ENCODE measurements around the gene IFNL4.
"Not testable (repeated sequence)": the region's sequence is repeated elsewhere in the genome, so short reads cannot be mapped to it uniquely, and the experiment has no call there.

Gene IFNL4

DNA sequence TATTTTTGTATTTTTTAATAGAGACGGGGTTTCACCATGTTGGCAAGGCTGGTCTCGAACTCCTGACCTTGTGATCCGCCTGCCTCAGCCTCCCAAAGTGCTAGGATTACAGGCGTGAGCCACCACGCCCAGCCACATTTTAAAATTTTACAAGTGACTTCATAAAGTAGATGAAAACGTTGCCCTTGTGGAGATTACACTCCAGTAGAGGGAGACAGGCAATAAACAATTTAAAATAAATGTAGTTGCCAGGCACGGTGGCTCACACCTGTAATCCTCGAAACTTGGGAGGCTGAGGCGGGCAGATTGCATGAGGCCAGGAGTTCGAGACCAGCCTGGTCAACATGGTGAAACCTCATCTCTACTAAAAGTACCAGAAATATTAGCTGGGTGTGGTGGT is 29.5 kb downstream of the IFNL4 start:
- not testable (repeated sequence) for DNase-seq (ENCODE audit: low spot score)

DNA sequence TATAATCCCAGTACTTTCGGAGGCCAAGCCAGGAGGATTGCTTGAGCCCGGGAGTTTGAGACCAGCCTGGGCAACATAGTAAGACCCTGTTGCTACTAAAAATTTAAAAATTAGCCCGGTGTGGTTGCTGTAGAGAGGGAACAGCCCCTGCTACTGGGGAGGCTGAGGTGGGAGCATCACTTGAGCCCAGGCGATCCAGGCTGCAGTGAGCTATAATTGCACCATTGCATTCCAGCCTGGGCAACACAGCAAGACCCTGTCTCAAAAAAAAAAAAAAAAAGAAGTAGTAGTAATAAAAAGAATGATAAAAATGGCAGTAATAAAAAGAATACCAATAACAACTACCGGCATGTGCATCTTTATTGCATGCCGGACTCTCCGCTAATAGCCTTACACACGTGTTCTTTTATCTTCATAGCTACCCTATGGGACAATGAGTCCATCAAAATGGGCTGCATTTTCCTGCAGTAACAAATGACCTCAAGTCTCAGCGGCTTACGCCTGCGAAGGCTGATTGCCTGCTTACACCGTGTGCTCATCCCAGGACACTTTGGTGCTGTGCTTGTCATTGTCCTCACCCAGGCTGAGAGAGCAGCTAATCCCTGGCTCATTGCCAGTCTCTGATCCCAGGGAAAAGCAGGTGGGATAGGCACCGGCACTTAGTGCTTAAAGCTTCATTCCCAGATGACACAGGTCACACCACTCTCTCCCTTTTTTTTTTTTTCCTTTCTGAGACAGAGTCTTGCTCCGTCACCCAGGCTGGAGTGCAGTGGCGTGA is 30.2 kb downstream of the IFNL4 start:
- DNase-seq (ENCODE audit: low spot score), result no peak

- DNase-seq (ENCODE audit: low spot score), result no peak
Measured at GRCh38 chr19:39217094-39217493, 31.6 kb downstream of the IFNL4 start.

DNA sequence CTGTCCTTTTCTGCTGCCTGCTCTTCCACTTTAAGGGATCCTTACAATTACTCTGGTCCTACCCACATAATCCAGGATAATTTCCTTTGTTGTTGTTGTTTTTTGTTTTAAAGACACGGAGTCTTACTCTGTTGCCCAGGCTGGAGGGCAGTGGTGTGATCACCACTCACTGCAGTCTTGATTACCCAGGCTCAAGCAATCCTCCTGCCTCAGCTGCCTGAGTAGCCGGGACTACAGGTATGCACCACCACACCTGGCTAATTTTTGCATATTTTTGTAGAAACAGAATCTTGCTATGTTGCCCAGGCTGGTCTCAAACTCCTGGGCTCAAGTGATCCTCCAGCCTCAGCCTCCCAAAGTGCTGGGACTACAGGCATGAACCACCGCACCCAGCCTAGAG is 33.3 kb downstream of the IFNL4 start:
- not testable (repeated sequence) for DNase-seq (ENCODE audit: low spot score)

GRCh38 chr19:39212375-39212742 is 36.3 kb downstream of the IFNL4 start:
- peak; percentile 56 for DNase-seq (ENCODE audit: low spot score)

DNA sequence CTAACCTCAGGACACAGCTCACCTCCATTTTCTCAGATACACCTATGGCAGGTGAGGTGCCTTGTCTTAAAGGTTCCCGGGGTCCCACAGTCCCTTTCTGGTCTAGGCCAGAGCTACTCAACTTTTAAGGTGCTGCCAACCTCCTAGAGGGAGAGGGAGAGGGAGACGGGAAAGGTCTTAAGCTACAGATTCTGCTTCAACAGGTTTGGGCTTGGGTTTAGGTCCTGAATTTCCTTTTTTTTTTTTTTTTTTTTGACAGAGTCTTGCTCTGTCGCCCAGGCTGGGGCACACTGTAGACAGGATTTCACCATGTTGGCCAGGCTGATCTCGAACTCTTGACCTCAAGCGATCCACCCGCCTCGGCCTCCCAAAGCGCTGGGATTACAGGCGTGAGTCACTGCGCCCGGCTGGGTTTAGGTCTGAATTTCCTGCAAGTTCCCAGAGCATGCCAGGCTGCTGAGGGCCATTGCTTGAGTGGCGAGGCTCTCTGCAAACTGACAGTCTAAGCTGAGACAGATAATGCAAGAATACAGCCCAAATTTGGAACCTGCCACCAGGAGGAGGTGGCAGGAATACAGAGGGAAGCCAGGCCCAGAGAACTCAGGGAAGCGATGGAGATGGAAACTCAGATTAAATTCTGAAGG is 36.8 kb downstream of the IFNL4 start:
- no peak for DNase-seq (ENCODE audit: low spot score)

DNA sequence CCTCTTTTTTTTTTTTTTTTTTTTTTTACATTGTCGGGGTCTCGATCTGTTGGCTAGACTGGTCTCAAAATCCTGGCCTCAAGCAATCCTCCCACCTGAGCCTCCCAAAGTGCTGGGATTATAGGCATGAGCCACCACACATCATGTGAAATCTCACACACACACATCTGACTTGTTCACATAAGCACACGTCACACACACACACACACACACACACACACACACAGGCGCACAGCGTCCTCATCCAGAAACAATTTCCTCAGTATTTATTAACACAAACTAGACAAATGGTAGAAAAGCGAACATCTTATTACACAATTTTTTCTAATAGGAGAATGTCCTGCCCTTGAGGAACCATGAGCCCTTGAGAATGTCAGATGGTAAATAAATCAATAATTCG is 39.5 kb downstream of the IFNL4 start:
- no peak for DNase-seq (ENCODE audit: low spot score)

DNA sequence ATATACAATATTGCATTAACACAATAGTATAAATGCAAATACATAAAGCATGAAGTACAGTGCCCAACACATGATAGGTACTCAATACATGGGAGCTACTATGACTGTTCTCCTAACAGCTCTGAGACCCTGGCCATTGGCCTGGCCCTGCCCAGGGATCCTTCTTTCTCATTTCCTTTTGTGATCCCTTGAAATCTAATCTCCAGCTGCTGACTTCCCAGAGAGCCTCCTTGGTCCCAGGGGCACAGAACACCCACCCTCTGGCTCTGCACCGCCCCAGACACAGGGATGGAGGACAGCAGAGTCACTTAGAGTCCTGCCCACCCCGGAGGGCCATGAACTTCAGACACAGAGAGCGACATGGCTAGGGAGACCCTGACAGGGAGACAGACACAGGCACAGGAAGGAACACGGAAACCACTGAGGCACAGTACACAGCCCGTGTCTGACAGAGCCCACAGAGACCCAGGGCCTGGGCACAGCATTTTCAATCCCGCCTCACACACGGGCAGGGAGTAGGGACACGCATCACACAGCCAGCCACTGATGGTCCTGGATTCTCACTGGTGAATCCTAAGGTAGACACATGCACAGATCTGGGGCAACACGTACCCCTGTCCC is 40.4 kb downstream of the IFNL4 start:
- no peak for DNase-seq (ENCODE audit: low spot score)

- no peak for DNase-seq (ENCODE audit: low spot score)
Measured at GRCh38 chr19:39207293-39207836, 41.3 kb downstream of the IFNL4 start.

GRCh38 chr19:39206122-39206521 is 42.5 kb downstream of the IFNL4 start:
- DNase-seq (ENCODE audit: low spot score), result no peak

GRCh38 chr19:39205449-39205764 is 43.2 kb downstream of the IFNL4 start:
- no peak for DNase-seq (ENCODE audit: low spot score)

DNA sequence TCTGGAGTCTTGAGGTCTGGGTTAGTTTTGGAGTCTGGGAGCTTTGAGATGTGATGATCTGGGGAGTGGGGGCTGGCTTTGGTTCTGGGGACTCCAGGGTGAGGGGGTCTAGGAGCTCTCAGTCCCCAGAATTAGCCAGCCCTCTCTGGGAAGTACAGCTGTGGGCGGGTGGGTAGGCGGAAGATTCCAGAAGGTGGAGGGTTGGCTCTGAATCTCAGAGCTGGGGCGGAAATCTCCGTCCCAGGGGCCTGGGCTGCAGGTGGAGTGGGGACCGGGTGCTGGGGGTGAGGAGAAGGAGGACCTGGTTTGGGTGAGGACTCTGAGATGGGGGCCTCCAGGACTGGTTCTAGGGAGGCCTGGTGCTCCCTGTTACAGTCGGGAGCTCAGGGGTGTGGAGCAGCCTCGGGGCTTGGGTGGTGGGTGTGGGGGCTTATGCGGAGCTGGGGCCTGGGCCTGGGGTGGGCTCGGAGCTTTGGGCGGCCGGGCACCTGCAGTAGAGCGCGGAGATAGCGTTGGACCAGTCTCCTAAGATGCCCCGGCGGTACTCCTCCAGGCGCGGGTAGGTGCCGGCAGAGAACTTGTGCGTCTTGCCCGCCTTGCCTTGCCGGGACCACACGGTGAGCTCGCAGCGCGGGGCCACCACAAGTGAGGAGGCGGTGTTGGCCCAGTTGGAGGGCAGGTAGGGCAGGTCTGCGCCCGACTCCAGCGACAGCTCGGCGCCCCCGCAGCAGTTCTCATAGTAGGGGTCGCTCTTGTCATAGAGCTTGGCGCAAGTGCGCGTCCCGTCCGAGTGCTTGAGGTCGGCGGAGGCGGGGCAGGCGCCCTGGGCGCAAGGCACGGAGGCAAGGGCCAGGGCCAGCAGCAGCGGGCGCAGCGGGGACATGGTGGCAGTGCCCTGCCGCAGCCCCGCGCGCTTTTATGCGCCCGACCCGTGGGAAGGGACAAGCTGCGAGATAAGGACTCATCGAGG is 45.0 kb downstream of the IFNL4 start, which contains the start of gene SYCN:
TSS of gene SYCN (minus strand) at position 892 of the 970 bp plus-strand sequence. CDS start at position 883, 9 bp downstream.
- no peak for DNase-seq (ENCODE audit: low spot score)

DNA sequence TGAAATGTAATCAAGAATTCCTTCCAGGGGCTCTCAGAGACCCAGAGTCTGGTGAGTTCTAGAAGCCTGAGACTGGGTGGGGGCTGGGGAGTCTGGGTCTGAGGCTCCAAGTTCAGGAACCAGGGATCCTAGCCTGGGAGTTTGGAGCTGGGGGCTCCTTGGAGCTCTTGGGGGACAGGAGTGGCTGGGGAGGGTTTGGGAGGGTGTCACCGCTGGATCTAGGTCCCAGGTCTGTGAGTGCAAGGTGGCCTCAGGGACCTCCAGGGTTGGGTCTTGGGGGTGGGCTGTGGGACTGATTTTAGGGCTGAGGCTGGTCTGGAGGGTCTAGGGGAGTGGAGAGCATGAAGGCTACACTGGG is 45.7 kb downstream of the IFNL4 start:
- no peak for DNase-seq (ENCODE audit: low spot score)

DNA sequence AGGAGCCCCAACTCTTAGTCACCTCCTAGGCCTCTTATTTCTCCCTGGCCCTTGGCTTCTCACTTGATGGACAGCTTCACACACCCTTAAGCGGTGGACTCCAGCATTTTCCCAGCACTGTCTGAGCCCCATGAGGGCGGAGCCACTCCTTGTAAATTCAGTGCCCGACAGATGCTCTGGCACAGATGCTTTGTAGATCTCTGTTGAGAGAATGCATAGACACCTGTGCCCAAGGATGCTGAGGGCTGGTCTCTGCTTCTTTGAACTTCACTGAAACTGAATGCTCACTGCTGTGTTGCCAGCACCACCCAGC is 47.9 kb downstream of the IFNL4 start:
- no peak for DNase-seq (ENCODE audit: low spot score)

DNA sequence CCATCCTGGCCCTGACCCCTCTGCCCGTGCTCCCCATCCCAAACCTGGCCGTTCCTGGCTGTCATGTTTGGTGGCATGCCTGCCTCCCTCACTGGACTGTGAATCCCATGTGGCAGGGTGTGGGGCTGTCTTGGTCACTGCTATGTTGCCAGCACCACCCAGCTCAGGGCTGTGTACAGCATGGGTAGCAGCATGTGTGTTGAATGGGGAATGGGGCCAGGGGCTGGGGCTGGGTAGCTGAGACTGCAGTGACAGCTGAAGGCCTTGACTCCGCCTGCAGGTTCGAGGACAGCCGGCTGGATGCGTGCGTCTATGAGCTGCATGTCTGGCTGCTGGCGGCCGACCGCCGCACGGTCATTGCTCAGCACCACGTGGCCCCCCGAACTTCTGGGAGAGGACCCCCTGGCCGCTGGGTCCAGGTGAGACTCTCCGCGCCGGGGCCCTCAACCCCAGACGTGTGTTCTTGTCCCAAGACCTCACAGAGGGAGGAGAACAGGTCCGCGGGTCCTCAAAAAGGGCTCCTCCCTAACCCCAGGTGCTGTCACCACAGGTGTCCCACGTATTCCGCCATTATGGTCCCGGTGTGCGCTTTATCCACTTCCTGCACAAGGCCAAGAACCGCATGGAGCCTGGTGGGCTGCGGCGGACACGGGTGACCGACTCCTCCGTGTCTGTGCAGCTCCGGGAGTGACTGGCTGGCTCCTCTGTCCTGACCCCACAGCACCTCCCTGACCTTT is 48.4 kb downstream of the IFNL4 start:
- no peak for DNase-seq (ENCODE audit: low spot score)

GRCh38 chr19:39199025-39199424 is 49.6 kb downstream of the IFNL4 start:
- DNase-seq (ENCODE audit: low spot score), result no peak

DNA sequence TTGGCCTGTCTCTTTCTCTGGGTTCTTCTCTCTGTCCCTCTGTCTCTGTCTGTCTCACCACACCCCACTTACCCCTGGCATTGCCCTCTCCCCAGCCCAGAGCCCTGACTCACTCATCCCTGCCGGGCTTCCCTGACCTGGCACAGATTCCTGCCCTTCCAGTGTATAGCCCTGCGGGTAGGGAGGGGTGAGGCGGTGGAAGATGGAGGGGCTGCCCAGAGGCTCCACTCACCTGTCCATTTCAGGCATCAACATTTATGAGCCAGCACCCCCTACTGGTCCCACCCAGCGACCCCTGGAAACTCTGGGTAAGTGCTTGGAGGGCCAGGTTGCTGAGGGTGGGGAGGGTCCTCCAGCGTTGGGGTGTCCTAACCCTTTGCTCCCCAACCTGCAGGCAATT is 50.8 kb downstream of the IFNL4 start:
- DNase-seq (ENCODE audit: low spot score), result no peak

DNA sequence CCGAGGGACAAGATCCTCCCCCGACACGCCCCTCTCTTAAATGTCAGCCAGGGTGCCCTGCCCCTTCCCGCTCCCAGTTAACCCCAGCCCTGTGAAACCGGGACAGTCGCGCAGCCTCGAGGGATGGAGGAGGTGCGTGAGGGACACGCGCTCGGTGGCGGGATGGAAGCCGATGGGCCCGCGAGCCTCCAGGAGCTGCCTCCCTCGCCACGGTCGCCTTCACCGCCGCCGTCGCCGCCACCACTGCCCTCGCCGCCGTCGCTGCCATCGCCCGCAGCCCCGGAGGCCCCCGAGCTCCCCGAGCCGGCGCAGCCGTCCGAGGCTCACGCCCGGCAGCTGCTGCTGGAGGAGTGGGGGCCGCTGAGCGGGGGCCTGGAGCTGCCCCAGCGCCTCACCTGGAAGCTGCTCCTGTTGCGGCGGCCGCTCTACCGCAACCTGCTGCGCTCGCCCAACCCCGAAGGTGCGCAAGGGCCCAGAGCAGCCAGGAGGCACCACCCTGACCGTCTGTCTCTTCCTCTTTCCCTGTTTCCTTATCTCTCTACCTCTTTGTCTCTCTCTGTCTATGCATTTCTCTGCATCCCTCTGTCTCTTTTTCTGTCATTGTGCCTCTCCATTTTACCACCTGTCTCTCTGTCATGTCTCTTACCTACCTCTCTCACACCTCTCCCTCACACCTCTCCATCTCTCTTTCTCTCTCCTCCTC is 51.6 kb downstream of the IFNL4 start, which contains the start of gene NCCRP1:
TSS of gene NCCRP1 (plus strand) at position 105 of the 703 bp plus-strand sequence. CDS start at position 124, 19 bp downstream.
- no peak for DNase-seq (ENCODE audit: low spot score)

DNA sequence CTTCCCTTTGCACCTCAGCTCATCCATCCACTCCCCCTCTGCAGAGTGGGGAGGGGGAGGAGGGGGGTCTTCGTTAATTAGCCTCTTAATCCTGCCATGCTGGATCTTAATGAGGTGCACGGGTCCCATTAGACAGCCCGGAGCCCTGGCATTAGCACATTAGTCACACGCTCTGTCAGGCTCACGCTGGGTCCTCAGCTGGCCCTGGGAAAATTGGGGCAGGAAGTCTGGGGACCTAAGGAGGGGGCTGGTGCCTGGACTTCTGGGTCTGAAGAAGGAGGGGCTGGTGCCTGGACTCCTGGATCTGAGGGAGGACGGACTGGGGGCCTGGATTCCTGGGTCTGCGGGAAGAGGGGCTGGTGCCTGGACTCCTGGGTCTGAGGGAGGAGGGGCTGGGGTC is 52.3 kb downstream of the IFNL4 start:
- no peak for DNase-seq (ENCODE audit: low spot score)

Measured in CD4-positive, alpha-beta T cell treated with Interleukin-15 for 4 hours (primary cell).